Mesendoderm (in vitro differentiated cells): ENCODE results near the gene LEFTY2.

Source experiments
- DNase-seq: peaks from one replicate; pipeline ENCODE4 v3.0.0; 2013
- H2AK5ac ChIP-seq: 2 replicates; pipeline ENCODE4 v1.6.1; 2013; ENCODE audit warnings: low read length, inconsistent platforms
- H2BK120ac ChIP-seq: 2 replicates; pipeline ENCODE4 v1.6.1; 2013; ENCODE audit warnings: low read depth, mild to moderate bottlenecking, low read length, moderate library complexity, mixed read lengths
- H2BK15ac ChIP-seq: replicated peaks from 2 replicates; pipeline ENCODE4 v1.6.1; 2013; ENCODE audit warnings: low read depth, mild to moderate bottlenecking, moderate library complexity
- H2BK5ac ChIP-seq: 2 replicates; pipeline ENCODE4 v1.6.1; 2013; ENCODE audit warnings: low read length, inconsistent platforms
- H3K18ac ChIP-seq: 2 replicates; pipeline ENCODE4 v1.6.1; 2013; ENCODE audit warnings: mild to moderate bottlenecking, low read length, mixed read lengths
- H3K23ac ChIP-seq: one replicate; pipeline ENCODE4 v1.6.1; 2013; ENCODE audit warnings: low read length
- H3K27ac ChIP-seq: 2 replicates; pipeline ENCODE4 v1.5.1; 2013; ENCODE audit warnings: low read depth, mild to moderate bottlenecking, inconsistent platforms, low read length, moderate library complexity
- H3K27me3 ChIP-seq: 2 replicates; pipeline ENCODE4 v1.6.1; 2013; ENCODE audit warnings: low read length, control low read depth, mild to moderate bottlenecking, inconsistent platforms; ENCODE audit not compliant: insufficient read depth, poor library complexity
- H3K36me3 ChIP-seq: 2 replicates; pipeline ENCODE4 v1.6.1; 2013; ENCODE audit warnings: low read length, inconsistent platforms; ENCODE audit not compliant: control insufficient read depth, insufficient read depth
- H3K4ac ChIP-seq: one replicate; pipeline ENCODE4 v1.6.1; 2013; ENCODE audit warnings: low read depth, mild to moderate bottlenecking, low read length, moderate library complexity
- H3K4me1 ChIP-seq: 2 replicates; pipeline ENCODE4 v1.6.1; 2013; ENCODE audit warnings: low read depth, low read length, inconsistent platforms; ENCODE audit not compliant: control insufficient read depth
- H3K4me2 ChIP-seq: 2 replicates; pipeline ENCODE4 v1.6.1; 2013; ENCODE audit warnings: low read length
- H3K4me3 ChIP-seq: 2 replicates; pipeline ENCODE4 v1.5.1; 2013; ENCODE audit warnings: mild to moderate bottlenecking, low read length
- H3K56ac ChIP-seq: one replicate; pipeline ENCODE4 v1.6.1; 2013; ENCODE audit warnings: low read length
- H3K79me1 ChIP-seq: 2 replicates; pipeline ENCODE4 v1.6.1; 2013; ENCODE audit warnings: low read length, inconsistent platforms
- H3K79me2 ChIP-seq: 2 replicates; pipeline ENCODE4 v1.6.1; 2013; ENCODE audit warnings: mild to moderate bottlenecking, low read length; ENCODE audit not compliant: control insufficient read depth, insufficient read depth
- H3K9ac ChIP-seq: 2 replicates; pipeline ENCODE4 v1.6.1; 2013; ENCODE audit warnings: low read length, inconsistent platforms
- H4K5ac ChIP-seq: one replicate; pipeline ENCODE4 v1.6.1; 2013; ENCODE audit warnings: low read length
- H4K8ac ChIP-seq: one replicate; pipeline ENCODE4 v1.6.1; 2013; ENCODE audit warnings: low read depth, mild to moderate bottlenecking, control low read depth, low read length, moderate library complexity
- WGBS: extraction: QIAGEN DNeasy Blood & Tissue Kit; methylation state at CpG from one replicate; pipeline ENCODE4 v1.1.7; 2013; ENCODE audit warnings: low lambda C conversion rate, missing lambda C conversion rate; ENCODE audit not compliant: insufficient coverage; ENCODE audit errors: extremely low coverage; 5-methylcytosine and 5-hydroxymethylcytosine counted together

Gene LEFTY2

DNA sequence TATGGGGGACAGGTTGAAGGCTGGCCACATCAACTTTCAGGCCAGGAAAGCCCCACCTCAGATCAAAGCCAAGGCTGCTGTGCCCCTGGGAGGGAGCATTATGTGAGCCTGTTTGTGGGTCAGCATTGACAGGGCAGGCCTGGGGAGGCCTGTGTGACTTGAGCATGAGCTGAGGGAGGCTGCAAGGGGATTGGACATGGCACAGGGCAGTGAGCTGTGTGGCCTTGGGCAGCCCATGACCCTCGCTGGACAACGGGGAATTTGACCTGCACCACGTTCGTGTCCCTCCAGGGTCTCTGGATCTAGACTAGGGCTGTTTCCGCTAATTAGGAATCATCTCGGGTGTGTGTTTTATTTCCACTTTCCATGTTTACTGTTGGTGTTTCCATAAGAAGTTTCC lies 34.6 kb downstream of the LEFTY2 start:
- Histone ChIP-seq H3K4me1 (peaks cover 16% of the 10 kb centered on the region), H3K79me1 (no peaks in the 10 kb centered on the region), H4K8ac (no peak overlapping the region), H3K4me3 (no peak overlapping the region), H3K9ac (no peak overlapping the region), H3K23ac (no peak overlapping the region), H2BK5ac (peak overlapping the region; percentile 58), H3K56ac (peak overlapping the region; percentile 18), H3K4me2 (no peak overlapping the region), H3K4ac (no peak overlapping the region), H3K18ac (no peak overlapping the region), H3K36me3 (no peaks in the 10 kb centered on the region), H2AK5ac (peak overlapping the region; percentile 84), H2BK120ac (no peak overlapping the region), H2BK15ac (no peak overlapping the region), H3K79me2 (no peaks in the 10 kb centered on the region), H3K27ac (no peak overlapping the region), H4K5ac (no peak overlapping the region), H3K27me3 (no peaks in the 10 kb centered on the region)
- no CpG with 5 or more reads among the region's 6 CpGs for WGBS
- DNase-seq: no peak

- no peak overlapping the region for H3K4me2 ChIP-seq
These were observed 37.4 kb downstream of the LEFTY2 start for GRCh38 chr1:225903623-225904022.

DNA sequence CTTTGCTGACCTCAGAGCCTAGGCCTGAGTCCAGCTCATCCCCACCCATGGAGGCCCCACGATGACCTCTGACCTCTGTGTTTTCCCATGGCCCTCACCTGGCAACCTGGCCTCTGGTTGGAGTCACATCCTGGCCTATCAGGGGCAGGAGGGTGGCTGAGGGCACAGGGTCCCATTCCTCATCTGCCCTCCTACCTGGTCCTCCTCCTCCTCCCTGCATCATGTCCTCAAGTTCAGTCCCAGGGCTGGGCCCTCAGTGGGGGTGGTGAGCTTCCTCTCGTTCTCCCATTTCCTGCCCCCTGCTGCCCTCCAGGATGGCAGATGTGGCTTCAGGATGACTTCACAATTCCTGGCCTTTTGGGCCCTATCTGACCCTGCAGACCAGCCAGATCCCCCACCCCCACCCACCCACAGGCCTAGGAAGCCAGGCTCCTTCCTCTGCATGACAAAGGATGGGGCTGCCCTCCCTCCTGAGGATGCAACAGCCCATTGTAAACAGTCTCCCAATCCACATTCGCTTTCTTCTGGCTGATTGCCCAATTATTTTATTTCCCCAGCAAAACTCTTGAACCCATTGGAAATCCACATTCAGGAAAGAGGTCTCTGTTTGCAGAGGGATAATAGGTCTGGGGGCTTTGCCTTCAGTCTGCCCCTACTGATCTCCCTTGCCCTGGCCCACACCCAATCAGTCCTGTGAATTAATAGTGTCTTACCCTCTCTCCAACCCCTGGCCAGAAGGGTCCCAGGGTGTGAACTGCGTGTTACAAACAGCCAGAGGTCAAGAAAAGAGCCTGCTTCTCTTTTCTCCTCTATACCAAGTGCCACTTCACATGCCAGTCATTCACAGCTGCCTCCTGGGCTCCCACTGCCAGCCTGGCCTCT lies 41.7 kb downstream of the LEFTY2 start:
- peak; percentile 98 for DNase-seq
- Histone ChIP-seq H2BK15ac (no peak overlapping the region), H2BK5ac (peak overlapping the region; percentile 100), H4K8ac (no peak overlapping the region), H3K18ac (peak overlapping the region; percentile 51), H3K4me2 (no peak overlapping the region), H3K4me1 (peaks cover 22% of the 10 kb centered on the region), H2BK120ac (peak overlapping the region; percentile 62), H3K79me2 (no peaks in the 10 kb centered on the region), H3K4me3 (no peak overlapping the region), H4K5ac (no peak overlapping the region), H3K9ac (peak overlapping the region; percentile 65), H3K56ac (peak overlapping the region; percentile 92), H3K79me1 (no peaks in the 10 kb centered on the region), H3K27me3 (no peaks in the 10 kb centered on the region), H3K4ac (peak overlapping the region; percentile 98), H3K36me3 (no peaks in the 10 kb centered on the region), H3K27ac (peak overlapping the region; percentile 97), H2AK5ac (peak overlapping the region; percentile 97), H3K23ac (peak overlapping the region; percentile 80)
- no CpG with 5 or more reads among the region's 4 CpGs for WGBS

More at GRCh38 chr1:225903623-225904022, 37.4 kb downstream of the LEFTY2 start:
- WGBS: no CpG with 5 or more reads among the region's 4 CpGs
- no peak overlapping the region for H3K23ac ChIP-seq
- no peak overlapping the region for H2AK5ac ChIP-seq
- no peaks in the 10 kb centered on the region for H3K36me3 ChIP-seq
- no peak overlapping the region for H4K5ac ChIP-seq
- no peak overlapping the region for H3K56ac ChIP-seq
- no peak overlapping the region for H3K27ac ChIP-seq
- H3K9ac ChIP-seq: no peak overlapping the region
- no peak overlapping the region for H3K4ac ChIP-seq
- H2BK5ac ChIP-seq: no peak overlapping the region
- H3K4me3 ChIP-seq: no peak overlapping the region
- H3K79me2 ChIP-seq: no peaks in the 10 kb centered on the region
- no peaks in the 10 kb centered on the region for H3K27me3 ChIP-seq
- DNase-seq: peak; percentile 79
- peaks cover 11% of the 10 kb centered on the region for H3K4me1 ChIP-seq
- H2BK120ac ChIP-seq: no peak overlapping the region
- no peaks in the 10 kb centered on the region for H3K79me1 ChIP-seq
- no peak overlapping the region for H2BK15ac ChIP-seq
- no peak overlapping the region for H3K18ac ChIP-seq
- H4K8ac ChIP-seq: no peak overlapping the region

DNA sequence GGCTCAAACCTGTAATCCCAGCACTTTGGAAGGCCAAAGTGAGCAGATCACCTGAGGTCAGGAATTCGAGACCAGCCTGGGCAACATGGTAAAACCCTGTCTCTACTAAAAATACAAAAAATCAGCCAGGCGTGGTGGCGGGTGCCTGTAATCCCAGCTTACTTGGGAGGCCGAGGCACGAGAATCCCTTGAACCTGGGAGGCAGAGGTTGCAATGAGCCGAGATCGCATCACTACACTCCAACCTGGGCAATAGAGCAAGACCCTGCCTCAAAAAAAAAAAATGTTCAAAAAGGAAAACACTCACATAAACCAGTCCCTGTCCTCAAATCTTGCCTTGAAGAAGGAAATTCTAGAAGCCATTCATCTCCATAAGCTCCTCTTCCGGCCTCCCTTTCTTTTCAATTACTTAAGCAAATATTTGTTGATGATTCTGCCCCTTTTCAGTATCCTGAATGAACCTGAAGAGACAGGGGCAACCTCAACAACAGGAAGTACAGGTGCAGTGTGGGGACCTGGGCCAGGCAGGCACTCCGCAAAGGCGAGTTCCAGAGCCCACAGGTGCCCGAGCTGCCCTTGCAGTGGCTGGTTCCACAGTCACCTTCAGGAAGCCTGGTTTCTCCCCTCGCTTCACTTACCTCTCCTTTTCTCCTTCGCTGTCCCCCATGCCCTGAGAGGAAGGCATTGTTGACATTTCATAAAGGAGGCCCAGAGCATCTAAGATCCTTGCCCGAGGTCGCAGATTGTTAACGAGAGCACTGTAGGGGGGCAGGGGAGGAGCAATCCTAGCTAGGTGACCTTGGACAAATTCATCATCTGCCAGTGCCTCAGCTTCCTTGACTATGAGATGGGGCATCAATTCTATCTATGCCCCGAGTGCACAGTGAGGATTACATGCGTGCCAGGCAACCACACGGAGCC lies 43.2 kb downstream of the LEFTY2 start:
- Histone ChIP-seq H3K79me1 (no peaks in the 10 kb centered on the region), H3K23ac (no peak overlapping the region), H3K27ac (peak overlapping the region; percentile 56), H3K4me2 (no peak overlapping the region), H3K36me3 (no peaks in the 10 kb centered on the region), H2BK120ac (peak overlapping the region; percentile 62), H3K18ac (peak overlapping the region; percentile 51), H3K9ac (no peak overlapping the region), H3K4me3 (no peak overlapping the region), H4K5ac (no peak overlapping the region), H3K27me3 (no peaks in the 10 kb centered on the region), H2BK5ac (peak overlapping the region; percentile 98), H2AK5ac (peak overlapping the region; percentile 98), H3K4ac (peak overlapping the region; percentile 60), H3K56ac (peak overlapping the region; percentile 91), H4K8ac (no peak overlapping the region), H3K79me2 (no peaks in the 10 kb centered on the region), H3K4me1 (peaks cover 21% of the 10 kb centered on the region), H2BK15ac (no peak overlapping the region)
- no peak for DNase-seq
- WGBS: no CpG with 5 or more reads among the region's 19 CpGs

DNA sequence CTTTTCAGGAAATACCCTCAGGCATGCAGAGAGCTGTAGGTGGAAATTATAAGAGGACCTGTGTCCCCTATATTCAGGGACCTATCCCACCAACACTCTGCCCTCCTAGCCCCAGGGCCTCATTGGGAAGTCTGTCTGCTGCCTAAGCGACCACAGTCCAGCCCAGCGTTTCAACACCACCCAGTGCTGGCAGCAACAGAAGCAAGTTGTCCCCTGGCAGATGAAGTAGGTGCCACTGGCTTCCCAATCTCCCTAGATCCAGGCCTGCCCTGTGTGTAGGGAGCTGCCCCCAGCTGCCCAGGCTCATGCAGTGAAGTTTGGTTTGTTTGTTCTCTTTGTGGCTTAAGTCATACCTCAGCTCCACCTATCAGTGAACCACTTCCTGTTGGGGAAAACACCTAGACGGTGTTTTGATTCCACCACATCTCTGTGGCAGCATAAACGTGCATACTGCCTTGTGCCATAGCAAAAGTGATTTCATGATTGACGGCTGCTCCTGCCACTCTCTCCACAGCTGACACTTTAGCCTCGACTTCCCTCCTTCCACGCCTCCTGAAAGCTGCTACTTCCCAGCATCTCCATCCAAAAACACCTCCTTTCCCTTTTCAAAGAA lies 44.0 kb downstream of the LEFTY2 start:
- H2BK15ac ChIP-seq: no peak overlapping the region
- peak overlapping the region; percentile 91 for H3K56ac ChIP-seq
- no peak overlapping the region for H3K4ac ChIP-seq
- peak overlapping the region; percentile 56 for H3K27ac ChIP-seq
- H3K23ac ChIP-seq: peak overlapping the region; percentile 85
- H3K9ac ChIP-seq: peak overlapping the region; percentile 61
- no peak overlapping the region for H2BK120ac ChIP-seq
- H3K4me3 ChIP-seq: no peak overlapping the region
- H4K5ac ChIP-seq: peak overlapping the region; percentile 30
- DNase-seq: peak; percentile 56
- WGBS: no CpG with 5 or more reads among the region's 7 CpGs
- H3K36me3 ChIP-seq: no peaks in the 10 kb centered on the region
- H3K4me1 ChIP-seq: peaks cover 21% of the 10 kb centered on the region
- H2BK5ac ChIP-seq: peak overlapping the region; percentile 97
- H3K27me3 ChIP-seq: no peaks in the 10 kb centered on the region
- H3K18ac ChIP-seq: peak overlapping the region; percentile 29
- H3K4me2 ChIP-seq: no peak overlapping the region
- H2AK5ac ChIP-seq: peak overlapping the region; percentile 98
- no peaks in the 10 kb centered on the region for H3K79me1 ChIP-seq
- H4K8ac ChIP-seq: no peak overlapping the region
- H3K79me2 ChIP-seq: no peaks in the 10 kb centered on the region
